Measurements from ENCODE around the gene SESTD1. TPM values are rescaled to one million over a fixed set of nuclear protein-coding genes. Genes with fewer than 3 reads are reported as not detected.

Gene SESTD1
- total and polyA plus RNA-seq, 11 donors, result 2.9 to 48.7 (median 31.8) TPM

DNA sequence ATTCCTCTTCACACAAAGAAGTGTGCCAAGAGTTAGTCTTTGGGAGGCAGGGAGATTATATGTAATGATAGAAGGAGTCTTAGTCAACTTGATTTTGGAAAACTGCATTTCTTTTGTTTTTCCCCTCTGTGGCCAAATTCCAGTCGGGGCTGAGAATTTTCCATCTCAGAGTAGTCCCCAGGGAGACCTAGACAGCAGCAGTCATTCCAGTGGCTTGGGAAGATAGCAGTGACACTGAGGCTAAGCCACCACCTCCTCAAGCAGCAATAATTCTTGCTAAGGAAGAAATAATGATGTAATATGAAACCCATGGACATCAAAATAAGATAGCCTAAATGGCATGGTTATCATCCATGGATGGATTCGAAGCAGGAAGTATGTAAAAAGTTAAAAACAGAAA, 193.7 kb downstream of the SESTD1 start:
- TF ChIP-seq, protein P1, sequence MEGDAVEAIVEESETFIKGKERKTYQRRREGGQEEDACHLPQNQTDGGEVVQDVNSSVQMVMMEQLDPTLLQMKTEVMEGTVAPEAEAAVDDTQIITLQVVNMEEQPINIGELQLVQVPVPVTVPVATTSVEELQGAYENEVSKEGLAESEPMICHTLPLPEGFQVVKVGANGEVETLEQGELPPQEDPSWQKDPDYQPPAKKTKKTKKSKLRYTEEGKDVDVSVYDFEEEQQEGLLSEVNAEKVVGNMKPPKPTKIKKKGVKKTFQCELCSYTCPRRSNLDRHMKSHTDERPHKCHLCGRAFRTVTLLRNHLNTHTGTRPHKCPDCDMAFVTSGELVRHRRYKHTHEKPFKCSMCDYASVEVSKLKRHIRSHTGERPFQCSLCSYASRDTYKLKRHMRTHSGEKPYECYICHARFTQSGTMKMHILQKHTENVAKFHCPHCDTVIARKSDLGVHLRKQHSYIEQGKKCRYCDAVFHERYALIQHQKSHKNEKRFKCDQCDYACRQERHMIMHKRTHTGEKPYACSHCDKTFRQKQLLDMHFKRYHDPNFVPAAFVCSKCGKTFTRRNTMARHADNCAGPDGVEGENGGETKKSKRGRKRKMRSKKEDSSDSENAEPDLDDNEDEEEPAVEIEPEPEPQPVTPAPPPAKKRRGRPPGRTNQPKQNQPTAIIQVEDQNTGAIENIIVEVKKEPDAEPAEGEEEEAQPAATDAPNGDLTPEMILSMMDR (IDR thresholded peaks at IDR 0.05), result no peak
- TF ChIP-seq POLR2A (IDR thresholded peaks at IDR 0.05), result no peak
- Histone ChIP-seq H3K36me3 (no peaks in the 10 kb centered on the region), H3K27ac (no peak overlapping the region), H3K4me3 (no peak overlapping the region), H3K9me3 (peaks cover 0 to 7% (median 0%) of the 10 kb centered on the region in 12 donors), H3K4me1 (peaks cover 0 to 18% (median 2%) of the 10 kb centered on the region in 12 donors), H3K27me3 (no peaks in the 10 kb centered on the region)
- WGBS, 4 donors, result 51 to 64% (median 53%) methylated on average over 2 of the region's 2 CpGs
- ATAC-seq (no peak), DNase-seq (no peak)
- intact Hi-C loops (cut with DNase I), result no loop called here

- TF ChIP-seq, protein P1 (IDR thresholded peaks at IDR 0.05), result no peak
- no peak for TF ChIP-seq POLR2A (IDR thresholded peaks at IDR 0.05)
- WGBS, 4 donors, result 26 to 67% (median 59%) methylated on average over 1 of the region's 1 CpG
- Histone ChIP-seq H3K9me3 (peaks cover 0 to 7% (median 0%) of the 10 kb centered on the region in 12 donors), H3K27me3 (no peaks in the 10 kb centered on the region), H3K4me1 (peaks cover 0 to 18% (median 2%) of the 10 kb centered on the region in 12 donors), H3K4me3 (no peak overlapping the region), H3K27ac (no peak overlapping the region), H3K36me3 (no peaks in the 10 kb centered on the region)
- ATAC-seq (peak in 1 of 4 donors; percentile 50), DNase-seq (no peak)
- intact Hi-C loops (cut with DNase I), result no loop called here
Observed at GRCh38 chr2:179069685-179070084, 194.9 kb downstream of the SESTD1 start.

DNA sequence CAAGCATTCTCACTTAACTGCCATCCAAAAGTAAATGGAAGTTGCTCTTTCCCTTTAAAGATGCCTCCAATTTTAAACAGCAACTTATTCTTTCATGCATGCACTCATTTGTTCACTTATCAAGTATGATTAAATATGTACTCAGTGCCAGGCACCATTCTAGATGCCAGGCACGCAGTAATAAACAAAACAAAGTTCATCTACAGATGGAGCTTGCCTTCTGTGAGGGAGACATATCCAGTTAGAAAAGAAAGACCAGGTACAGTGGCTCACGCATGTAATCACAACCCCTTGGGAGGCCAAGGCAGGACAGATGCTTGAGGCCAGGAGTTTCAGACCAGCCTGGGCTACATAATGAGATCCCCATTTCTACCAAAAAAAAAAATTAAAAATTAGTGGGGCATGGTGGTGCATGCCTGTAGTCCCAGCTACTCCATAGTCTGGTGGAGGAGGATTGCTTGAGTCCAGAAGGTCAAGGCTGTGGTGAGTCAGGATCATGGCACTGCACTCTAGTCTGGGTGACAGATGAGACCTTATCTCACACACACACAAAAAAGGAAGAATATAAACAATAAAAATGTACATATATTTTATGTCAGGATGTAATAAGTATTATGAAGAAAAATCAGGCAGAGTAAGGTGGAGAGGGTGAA, 195.5 kb downstream of the SESTD1 start:
- ATAC-seq (peak; percentile 62 to 88 (median 74)), DNase-seq (no peak)
- H3K4me3 ChIP-seq, result no peak overlapping the region
- 54 to 64% (median 57%) methylated on average over 2 of the region's 2 CpGs for WGBS, 4 donors
- no peaks in the 10 kb centered on the region for H3K36me3 ChIP-seq
- H3K27ac ChIP-seq, result peak overlapping the region in 4 of 12 donors; percentile 27 to 56 (median 46)
- peaks cover 0 to 7% (median 0%) of the 10 kb centered on the region in 12 donors for H3K9me3 ChIP-seq
- H3K4me1 ChIP-seq, result peaks cover 0 to 18% (median 2%) of the 10 kb centered on the region in 12 donors
- intact Hi-C loops (cut with DNase I), result no loop called here
- TF ChIP-seq POLR2A (IDR thresholded peaks at IDR 0.05), result no peak
- TF ChIP-seq, protein P1 (IDR thresholded peaks at IDR 0.05), result no peak
- no peaks in the 10 kb centered on the region for H3K27me3 ChIP-seq

- intact Hi-C loops (cut with DNase I), result no loop called here
Observed at GRCh38 chr2:179059026-179059700, 205.5 kb downstream of the SESTD1 start.

More at GRCh38 chr2:179059026-179059700, 205.5 kb downstream of the SESTD1 start:
- H3K27ac ChIP-seq, result peak overlapping the region in 4 of 12 donors; percentile 31 to 65 (median 54)
- 80 to 97% (median 87%) methylated on average over 2 of the region's 2 CpGs for WGBS, 4 donors
- H3K36me3 ChIP-seq, result no peaks in the 10 kb centered on the region
- H3K4me3 ChIP-seq, result no peak overlapping the region
- ATAC-seq (peak in 1 of 4 donors; percentile 15), DNase-seq (no peak)
- no peak for TF ChIP-seq POLR2A (IDR thresholded peaks at IDR 0.05)
- TF ChIP-seq, protein P1 (IDR thresholded peaks at IDR 0.05), result no peak
- no peaks in the 10 kb centered on the region for H3K27me3 ChIP-seq
- H3K4me1 ChIP-seq, result peaks cover 0 to 19% (median 8%) of the 10 kb centered on the region in 12 donors
- H3K9me3 ChIP-seq, result no peaks in the 10 kb centered on the region

Measured in heart left ventricle (tissue), 16 donors.